Stomach (tissue), 9 donors: ENCODE measurements around the gene TIMM17A. TPM values are rescaled to one million over a fixed set of nuclear protein-coding genes. Genes with fewer than 3 reads are reported as not detected.

Experiments used
- DNase-seq, 2 donors: peaks; one replicate each; pipeline versions ENCODE4 v3.0.0 to v3.0.0-alpha.2; 2013 to 2019
- H3K27ac ChIP-seq, 5 donors: fragments of 200-600 bp in 4 of 5; sonication (generic) in 4 of 5; one replicate each; pipeline ENCODE4 v1.5.1; 2013 to 2019; ENCODE audit warnings: mild to moderate bottlenecking in 1 of 5, moderate library complexity in 1 of 5
- H3K27me3 ChIP-seq, 3 donors: fragments of 200-600 bp; sonication (generic); one replicate each; pipeline ENCODE4 v1.5.1; 2017 to 2019; ENCODE audit warnings: mixed run types in 1 of 3
- H3K36me3 ChIP-seq, 4 donors: fragments of 200-600 bp; sonication (generic); 1 replicate in 3 of 4; 2 replicates in 1 of 4; pipeline ENCODE4 v1.5.1; 2016 to 2019
- H3K4me1 ChIP-seq, 4 donors: fragments of 200-600 bp; sonication (generic); one replicate each; pipeline ENCODE4 v1.5.1; 2016 to 2019
- H3K4me3 ChIP-seq, 4 donors: fragments of 200-600 bp; sonication (generic) in 3 of 4; one replicate each; pipeline ENCODE4 v1.5.1; 2016 to 2019; ENCODE audit warnings: mild to moderate bottlenecking in 1 of 4
- H3K9me3 ChIP-seq, 4 donors: fragments of 200-600 bp; sonication (generic); one replicate each; pipeline ENCODE4 v1.5.1; 2016 to 2019
- EP300 ChIP-seq: sonication (generic); formaldehyde crosslinking; IDR thresholded peaks from one replicate; pipeline ENCODE4 v1.6.1; 2017; ENCODE audit warnings: antibody characterized with exemption
- POLR2A ChIP-seq, 4 donors: fragments of 450-650 bp; IDR thresholded peaks; one replicate each; pipeline ENCODE4 v1.6.1; 2016; ENCODE audit warnings: antibody characterized with exemption in 4 of 4, control low read depth in 2 of 4, mild to moderate bottlenecking in 1 of 4, moderate library complexity in 1 of 4
- POLR2AphosphoS5 ChIP-seq, 3 donors: sonication (generic); formaldehyde crosslinking; IDR thresholded peaks; one replicate each; pipeline ENCODE4 v1.6.1; 2016; ENCODE audit warnings: antibody characterized with exemption in 3 of 3
- WGBS, 5 donors: extraction: QIAGEN DNeasy Blood & Tissue Kit in 3 of 5; methylation state at CpG; one replicate each; pipeline versions ENCODE4 v1.1.5 to v1.1.7; 2013 to 2018; 5-methylcytosine and 5-hydroxymethylcytosine counted together
- intact Hi-C: fragments of 100-400 bp; cut with DNase I; formaldehyde crosslinking; loops from one replicate; pipeline ENCODE4 v1.15.1; 2023; ENCODE audit warnings: low total_unique reads
- polyA plus RNA-seq, 3 donors: library from polyadenylated mRNA; stranded (reverse); fragments of 200-250 nt; gene quantifications; one replicate each; pipeline ENCODE4 v1.2.3, GENCODE V29; 2013
- total RNA-seq, 5 donors: library from RNA; depleted of rRNA; stranded (reverse); fragments of >200 nt; gene quantifications; one replicate each; pipeline versions ENCODE4 v1.1.0 to v1.2.3, GENCODE V29; 2014 to 2016
- TF ChIP-seq, protein P1 (sequence below), 7 experiments: fragments of 450-650 bp in 4 of 7; fragments of 200-600 bp in 3 of 7; sonication (generic) in 3 of 7; IDR thresholded peaks; one replicate each; pipeline ENCODE4 v1.5.1; 2016 to 2019; ENCODE audit warnings: antibody characterized with exemption in 7 of 7, control low read depth in 2 of 7, mild to moderate bottlenecking in 1 of 7
- donor health status: healthy with polysubstance abuse.
- donor health status: Bipolar disorder and iron deficiency.
- donor health status: healthy.

TIMM17A gene
- total and polyA plus RNA-seq, 8 donors: 3.2 to 48.8 (median 29.5) TPM

DNA sequence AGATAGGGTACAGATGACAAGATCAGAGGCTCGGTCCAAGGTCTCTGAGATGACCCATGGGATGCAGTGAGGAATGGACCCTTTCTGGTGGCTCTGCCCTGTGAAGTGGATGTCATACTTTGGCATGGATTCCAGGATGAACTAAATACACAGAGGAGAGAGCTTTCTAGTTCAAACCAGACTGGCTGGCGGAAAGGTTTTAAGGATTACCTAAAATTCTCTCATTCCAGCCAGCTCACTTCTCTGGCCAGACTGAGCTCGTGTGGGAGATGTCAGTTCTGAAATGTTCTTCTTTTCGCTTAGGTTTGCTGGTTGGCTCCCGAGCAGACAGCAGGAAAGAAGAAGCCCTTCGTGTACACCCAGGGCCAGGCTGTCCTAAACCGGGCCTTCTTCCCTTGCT, 33.3 kb downstream of the TIMM17A start:
- intact Hi-C loops: no loop called here
- Histone ChIP-seq H3K9me3 (no peaks in the 10 kb centered on the region), H3K27me3 (no peaks in the 10 kb centered on the region), H3K27ac (no peak overlapping the region), H3K4me1 (peaks cover 8 to 31% (median 15%) of the 10 kb centered on the region in 4 donors), H3K36me3 (peaks cover 37 to 57% (median 52%) of the 10 kb centered on the region in 4 donors), H3K4me3 (no peak overlapping the region)
- no peak for TF ChIP-seq POLR2A (IDR thresholded peaks at IDR 0.05)
- TF ChIP-seq, protein P1, sequence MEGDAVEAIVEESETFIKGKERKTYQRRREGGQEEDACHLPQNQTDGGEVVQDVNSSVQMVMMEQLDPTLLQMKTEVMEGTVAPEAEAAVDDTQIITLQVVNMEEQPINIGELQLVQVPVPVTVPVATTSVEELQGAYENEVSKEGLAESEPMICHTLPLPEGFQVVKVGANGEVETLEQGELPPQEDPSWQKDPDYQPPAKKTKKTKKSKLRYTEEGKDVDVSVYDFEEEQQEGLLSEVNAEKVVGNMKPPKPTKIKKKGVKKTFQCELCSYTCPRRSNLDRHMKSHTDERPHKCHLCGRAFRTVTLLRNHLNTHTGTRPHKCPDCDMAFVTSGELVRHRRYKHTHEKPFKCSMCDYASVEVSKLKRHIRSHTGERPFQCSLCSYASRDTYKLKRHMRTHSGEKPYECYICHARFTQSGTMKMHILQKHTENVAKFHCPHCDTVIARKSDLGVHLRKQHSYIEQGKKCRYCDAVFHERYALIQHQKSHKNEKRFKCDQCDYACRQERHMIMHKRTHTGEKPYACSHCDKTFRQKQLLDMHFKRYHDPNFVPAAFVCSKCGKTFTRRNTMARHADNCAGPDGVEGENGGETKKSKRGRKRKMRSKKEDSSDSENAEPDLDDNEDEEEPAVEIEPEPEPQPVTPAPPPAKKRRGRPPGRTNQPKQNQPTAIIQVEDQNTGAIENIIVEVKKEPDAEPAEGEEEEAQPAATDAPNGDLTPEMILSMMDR (IDR thresholded peaks at IDR 0.05): no peak
- no peak for TF ChIP-seq POLR2AphosphoS5 (IDR thresholded peaks at IDR 0.05)
- TF ChIP-seq EP300: no peak
- 76 to 93% (median 88%) methylated on average over 6 to 7 of the region's 7 CpGs for WGBS, 5 donors
- DNase-seq: no peak

- DNase-seq: no peak
- Histone ChIP-seq H3K27ac (no peak overlapping the region), H3K36me3 (peaks cover 44 to 67% (median 62%) of the 10 kb centered on the region in 4 donors), H3K4me3 (no peak overlapping the region), H3K4me1 (peaks cover 0 to 22% (median 6%) of the 10 kb centered on the region in 4 donors), H3K27me3 (no peaks in the 10 kb centered on the region), H3K9me3 (no peaks in the 10 kb centered on the region)
- 95 to 99% (median 96%) methylated on average over 10 of the region's 10 CpGs for WGBS, 5 donors
- TF ChIP-seq, protein P1 (IDR thresholded peaks at IDR 0.05): no peak
- TF ChIP-seq POLR2A (IDR thresholded peaks at IDR 0.05) (no peak), EP300 (no peak), POLR2AphosphoS5 (IDR thresholded peaks at IDR 0.05) (no peak)
- intact Hi-C loops: no loop called here
Measured at GRCh38 chr1:201989354-201990128, 34.2 kb downstream of the TIMM17A start.

DNA sequence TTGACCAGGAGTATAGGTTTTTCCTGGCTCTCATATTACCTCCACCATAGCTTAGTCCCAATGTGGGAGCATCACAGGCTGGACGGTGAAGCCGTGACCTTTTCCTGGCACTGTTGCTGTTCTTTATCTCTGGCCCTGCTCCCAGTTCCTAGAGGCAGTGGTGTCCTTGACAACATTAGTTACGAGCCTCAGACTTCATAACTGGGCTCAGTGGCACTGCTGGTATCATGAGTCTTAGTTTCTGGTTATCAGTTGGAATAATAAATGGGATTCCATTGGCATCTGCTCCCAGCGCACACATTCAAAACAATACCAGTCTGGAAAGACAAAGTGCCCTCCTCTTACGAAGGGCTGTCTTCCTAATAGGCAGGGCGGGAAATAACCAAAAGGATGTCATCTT, 35.1 kb downstream of the TIMM17A start:
- Histone ChIP-seq H3K4me1 (peaks cover 0 to 16% (median 5%) of the 10 kb centered on the region in 4 donors), H3K27ac (no peak overlapping the region), H3K9me3 (no peaks in the 10 kb centered on the region), H3K4me3 (no peak overlapping the region), H3K27me3 (no peaks in the 10 kb centered on the region), H3K36me3 (peaks cover 44 to 75% (median 71%) of the 10 kb centered on the region in 4 donors)
- intact Hi-C loops: no loop called here
- peak in 1 of 2 donors; percentile 51 for DNase-seq
- 42 to 59% (median 48%) methylated on average over 6 of the region's 6 CpGs for WGBS, 5 donors
- TF ChIP-seq POLR2AphosphoS5 (IDR thresholded peaks at IDR 0.05) (no peak), POLR2A (IDR thresholded peaks at IDR 0.05) (no peak), EP300 (no peak)
- TF ChIP-seq, protein P1 (IDR thresholded peaks at IDR 0.05): no peak

- H3K9me3 ChIP-seq: no peaks in the 10 kb centered on the region
- no peaks in the 10 kb centered on the region for H3K27me3 ChIP-seq
- no peak overlapping the region for H3K4me3 ChIP-seq
- no peak overlapping the region for H3K27ac ChIP-seq
- intact Hi-C loops: loop anchor here (5.0 kb wide), 1 partner anchor 123 kb away; the partner anchor contains the start of gene GPR37L1
- H3K36me3 ChIP-seq: peaks cover 71 to 100% (median 99%) of the 10 kb centered on the region in 4 donors
- 45 to 57% (median 47%) methylated on average over 16 of the region's 16 CpGs for WGBS, 5 donors
- TF ChIP-seq EP300 (no peak), POLR2A (IDR thresholded peaks at IDR 0.05) (no peak), POLR2AphosphoS5 (IDR thresholded peaks at IDR 0.05) (peak in 1 of 3 donors; percentile 44)
- TF ChIP-seq, protein P1 (IDR thresholded peaks at IDR 0.05): peak in 5 of 7 experiments; percentile 57 to 80 (median 62)
- H3K4me1 ChIP-seq: no peaks in the 10 kb centered on the region
- peak; percentile 55 to 87 for DNase-seq
Measured at GRCh38 chr1:201999625-202000238, 44.4 kb downstream of the TIMM17A start.
